Activated CD4-positive, alpha-beta T cell treated with anti-CD3 and anti-CD28 coated beads, Interleukin-2, Interleukin-6, amounts not matched to agents 100 ng/mL and 50 ng/mL, durations not matched to agents 16 hours and 8 hours (primary cell): ENCODE measurements around the gene IKBKG.
"Not testable (repeated sequence)": the region's sequence is repeated elsewhere in the genome, so short reads cannot be mapped to it uniquely, and the experiment has no call there.

Experiments
- DNase-seq: peaks from one replicate; pipeline ENCODE4 v3.0.0-alpha.2; 2020

Gene IKBKG

GRCh38 chrX:154560326-154560725, 12.9 kb downstream of the IKBKG start:
- not testable (repeated sequence) for DNase-seq

- not testable (repeated sequence) for DNase-seq
These were observed 14.9 kb downstream of the IKBKG start for GRCh38 chrX:154562295-154562694.

- not testable (repeated sequence) for DNase-seq
These were observed 22.9 kb downstream of the IKBKG start for GRCh38 chrX:154570361-154570760.

- not testable (repeated sequence) for DNase-seq
These were observed 25.6 kb downstream of the IKBKG start for GRCh38 chrX:154573061-154573460.

- DNase-seq, result not testable (repeated sequence)
These were observed 27.7 kb downstream of the IKBKG start for GRCh38 chrX:154575076-154575475.

GRCh38 chrX:154582994-154583393, 35.6 kb downstream of the IKBKG start:
- not testable (repeated sequence) for DNase-seq

- DNase-seq, result not testable (repeated sequence)
These were observed 37.3 kb downstream of the IKBKG start, which contains the start of gene CTAG1A for GRCh38 chrX:154584585-154585183. TSS of gene CTAG1A (plus strand) at chrX:154585133. CDS start at chrX:154585207, 74 bp downstream.

GRCh38 chrX:154590415-154590814, 43.0 kb downstream of the IKBKG start:
- not testable (repeated sequence) for DNase-seq

- no peak for DNase-seq
These were observed 45.1 kb downstream of the IKBKG start for GRCh38 chrX:154592505-154592904.

- no peak for DNase-seq
These were observed 45.8 kb downstream of the IKBKG start for GRCh38 chrX:154593201-154593600.

GRCh38 chrX:154594491-154594890, 47.1 kb downstream of the IKBKG start:
- no peak for DNase-seq

- no peak for DNase-seq
These were observed 48.3 kb downstream of the IKBKG start for GRCh38 chrX:154595559-154596249.

- no peak for DNase-seq
These were observed 49.0 kb downstream of the IKBKG start for GRCh38 chrX:154596290-154596929.

GRCh38 chrX:154597221-154597620, 49.8 kb downstream of the IKBKG start:
- no peak for DNase-seq

- DNase-seq, result no peak
These were observed 51.2 kb downstream of the IKBKG start for GRCh38 chrX:154598656-154599055.

GRCh38 chrX:154599531-154599930, 52.1 kb downstream of the IKBKG start:
- no peak for DNase-seq

- DNase-seq, result no peak
These were observed 53.4 kb downstream of the IKBKG start for GRCh38 chrX:154600759-154601374.

- DNase-seq, result no peak
These were observed 54.8 kb downstream of the IKBKG start for GRCh38 chrX:154602226-154602625.

- no peak for DNase-seq
These were observed 55.5 kb downstream of the IKBKG start for GRCh38 chrX:154602766-154603437.

GRCh38 chrX:154603438-154604430, 56.3 kb downstream of the IKBKG start:
- no peak for DNase-seq

- no peak for DNase-seq
These were observed 58.1 kb downstream of the IKBKG start for GRCh38 chrX:154605566-154605965.

GRCh38 chrX:154607370-154607769, 60.0 kb downstream of the IKBKG start:
- no peak for DNase-seq
